ENCODE results near the gene FOXA1.

Gene FOXA1

GRCh38 chr14:37553935-37554550 is 41.0 kb downstream of the FOXA1 start:
- no peak for DNase-seq

DNA sequence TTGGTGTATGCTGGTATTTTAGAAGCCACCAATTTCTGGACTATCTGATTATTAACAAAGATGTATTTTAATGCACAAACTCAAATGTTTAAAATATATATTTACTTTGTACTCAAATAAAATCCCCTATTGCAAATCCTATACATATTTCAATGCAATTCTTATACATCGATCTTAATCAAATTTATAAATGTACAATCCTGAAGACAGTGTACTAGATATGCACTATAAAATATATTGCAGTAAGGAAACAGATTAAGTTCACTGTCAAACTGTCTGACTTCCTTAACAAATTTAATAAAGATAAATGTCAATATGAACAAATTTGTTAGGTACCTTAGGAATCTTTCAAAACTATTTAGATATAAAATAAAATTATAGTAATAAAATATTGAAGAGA is 43.9 kb downstream of the FOXA1 start:
- no peak for DNase-seq

GRCh38 chr14:37550511-37550910 is 44.5 kb downstream of the FOXA1 start:
- no peak for DNase-seq

DNA sequence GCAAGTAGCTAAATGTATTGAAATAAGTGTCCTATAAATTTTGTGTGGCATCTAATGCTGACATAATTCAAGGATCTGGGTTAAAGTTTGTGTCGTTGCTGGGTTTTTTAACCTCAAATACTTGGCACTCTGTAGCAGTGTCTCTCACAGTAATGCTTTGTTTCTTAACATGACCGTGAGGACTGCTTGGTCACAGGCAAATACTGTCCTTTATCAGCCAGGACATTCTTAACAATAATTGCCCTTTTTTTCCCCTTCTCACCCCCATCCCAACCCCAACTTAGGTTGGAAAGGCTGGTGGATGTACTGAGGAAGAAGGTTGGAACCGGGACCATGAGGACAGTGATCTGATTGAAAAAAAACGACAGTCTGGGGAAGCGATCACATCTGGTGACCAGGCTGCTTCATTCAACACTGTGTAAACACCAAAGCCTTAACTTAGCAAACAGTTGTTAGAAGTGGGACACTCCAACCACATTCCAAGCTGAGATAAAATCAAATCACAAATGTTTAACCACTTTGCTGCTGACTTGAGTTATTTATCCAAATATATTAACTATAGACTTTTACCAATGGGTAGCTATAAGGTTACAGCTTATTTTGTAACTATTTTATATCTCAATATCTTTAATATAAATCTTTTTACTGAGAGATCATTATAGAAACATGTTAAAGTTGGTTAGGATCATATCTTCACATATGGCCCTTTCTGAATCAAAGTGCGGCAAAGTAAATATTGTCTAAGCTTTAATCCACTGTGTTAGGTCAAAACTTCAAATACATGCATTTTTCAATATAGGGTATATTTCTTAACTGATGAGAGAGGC is 48.2 kb downstream of the FOXA1 start:
- DNase-seq = no peak

DNA sequence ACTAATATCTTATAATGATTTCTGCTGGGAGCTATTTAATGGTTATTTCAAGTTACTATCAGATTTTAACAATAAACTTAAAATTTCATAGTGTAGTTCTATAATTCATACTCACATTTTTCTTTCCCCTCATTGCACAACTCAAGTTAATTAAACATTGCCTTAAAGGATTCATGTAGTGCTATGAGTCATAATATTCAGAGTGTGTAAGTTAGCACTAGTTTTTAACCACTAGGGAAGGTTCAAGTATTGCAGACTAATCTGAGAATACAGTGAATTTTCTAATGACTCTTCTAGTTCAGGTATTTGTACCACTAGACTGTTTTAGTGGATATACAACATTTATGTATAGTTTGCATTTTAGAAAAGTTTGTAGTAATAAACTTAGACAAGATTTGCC is 49.9 kb downstream of the FOXA1 start:
- DNase-seq = no peak

- no peak for DNase-seq
These were observed 50.6 kb downstream of the FOXA1 start for GRCh38 chr14:37544407-37544806.

DNA sequence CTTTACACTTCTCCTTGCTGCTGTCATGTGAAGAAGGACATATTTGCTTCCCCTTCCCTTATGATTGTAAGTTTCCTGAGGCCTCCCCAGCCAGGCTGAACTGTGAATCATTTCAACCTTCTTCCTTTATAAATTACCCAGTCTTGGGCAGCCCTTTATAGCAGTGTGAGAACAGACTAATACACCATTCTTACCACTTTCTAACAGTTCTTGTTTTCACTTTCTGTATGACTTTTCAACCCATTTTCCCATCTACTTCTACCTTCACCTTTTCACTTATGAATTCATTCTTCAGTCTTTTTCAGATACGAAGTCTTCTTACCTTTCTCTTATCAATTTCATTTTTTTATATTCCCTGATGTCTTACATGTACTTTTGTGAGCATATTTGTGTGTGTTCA is 55.1 kb downstream of the FOXA1 start:
- no peak for DNase-seq

Data from CD4-positive, alpha-beta T cell treated with Interleukin-4 for 1 hour (primary cell).